Glomerular endothelial cell (primary cell): Measurements from ENCODE around the gene GPR155. TPM values are rescaled to one million over a fixed set of nuclear protein-coding genes. Genes with fewer than 3 reads are reported as not detected.
"Not testable (repeated sequence)": the region's sequence is repeated elsewhere in the genome, so short reads cannot be mapped to it uniquely, and the experiment has no call there.

Source experiments
- DNase-seq: peaks from one replicate; pipeline ENCODE4 v3.0.0-alpha.2; 2011; ENCODE audit warnings: low read depth, low spot score; ENCODE audit errors: extremely low read depth
- total RNA-seq: library from RNA; depleted of rRNA; stranded (reverse); fragments of >200 nt; gene quantifications from 2 replicates; pipeline ENCODE4 v1.2.3, GENCODE V29; 2015

GPR155 gene
- total RNA-seq, 1 donor from 2014 or later: 2.5 TPM

GRCh38 chr2:174493549-174494331, 6.9 kb upstream of the GPR155 start:
- no peak for DNase-seq

GRCh38 chr2:174492963-174493431, 6.2 kb upstream of the GPR155 start:
- no peak for DNase-seq

GRCh38 chr2:174491947-174492346, 5.1 kb upstream of the GPR155 start:
- no peak for DNase-seq

DNA sequence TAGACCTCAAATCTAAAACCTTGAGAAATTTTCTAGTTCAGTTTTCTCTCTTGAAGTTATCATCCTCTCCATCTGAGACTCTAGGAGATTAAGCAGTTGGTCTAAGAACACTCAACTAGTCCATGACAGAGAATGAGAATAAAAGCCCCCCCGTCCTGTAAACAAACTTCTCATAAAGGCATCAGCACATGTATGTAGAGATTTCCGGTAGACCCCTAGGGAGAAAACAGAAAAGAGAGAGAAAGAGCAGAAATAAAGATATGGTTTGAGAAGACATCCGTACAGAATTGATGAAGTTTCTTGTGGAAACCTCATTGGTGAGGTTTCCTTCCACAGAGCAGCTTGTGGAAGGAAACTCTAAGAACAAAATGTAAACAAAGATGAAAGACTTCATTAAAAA, 3.2 kb upstream of the GPR155 start:
- DNase-seq: no peak

GRCh38 chr2:174489520-174489919, 2.7 kb upstream of the GPR155 start:
- DNase-seq: not testable (repeated sequence)

DNA sequence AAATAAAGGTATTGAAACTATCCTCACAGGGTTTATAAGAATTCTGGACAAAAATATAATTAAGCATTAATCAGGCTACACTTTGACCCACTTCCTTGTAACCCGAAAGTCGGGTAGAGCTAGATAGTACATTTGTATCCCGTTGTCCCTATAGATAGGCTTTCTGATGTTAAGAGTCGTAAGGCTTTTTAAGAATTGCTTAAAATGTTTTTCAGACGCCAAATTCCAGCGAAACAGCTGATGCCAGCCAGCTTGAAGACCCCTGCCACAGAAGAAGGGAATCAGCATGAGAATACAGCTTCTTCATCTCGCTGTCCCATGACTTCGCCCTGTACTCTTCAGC, 962 bp upstream of the GPR155 start:
- no peak for DNase-seq

DNA sequence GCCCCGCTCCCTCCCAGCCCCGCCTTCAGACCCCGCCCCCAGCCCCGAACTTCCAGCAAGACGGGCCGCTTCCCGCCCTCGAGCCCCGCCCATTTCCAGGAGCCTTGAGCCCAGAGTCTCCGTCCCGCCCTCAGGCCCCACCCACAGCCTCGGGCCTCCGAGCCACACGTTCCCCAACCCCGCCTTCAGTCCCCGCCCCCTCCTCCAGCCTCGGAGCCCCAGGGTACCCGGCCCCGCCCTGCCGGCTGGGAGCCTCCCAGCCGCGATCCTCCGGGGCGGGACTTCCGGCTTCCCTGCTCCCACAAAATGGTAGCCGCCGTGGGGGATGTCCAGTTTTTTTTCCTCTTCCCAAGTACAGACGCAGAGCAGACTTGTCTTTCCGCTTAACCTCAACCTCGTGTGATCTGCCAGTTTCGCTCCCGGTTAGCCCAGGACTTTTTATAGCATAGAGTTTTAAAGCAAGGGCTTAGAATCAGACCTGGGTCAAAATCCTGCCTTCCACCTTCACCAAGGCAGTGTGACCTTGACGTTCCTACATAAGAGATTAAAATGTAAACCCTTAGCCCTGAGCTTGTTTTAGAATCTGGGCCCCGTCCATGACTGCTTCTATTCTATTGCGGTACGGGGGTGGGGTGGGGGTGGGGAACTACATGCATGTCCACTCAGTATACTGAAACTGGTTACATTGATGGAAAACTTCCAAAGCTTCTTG, 435 bp upstream of the GPR155 start:
- peak; percentile 61 for DNase-seq

DNA sequence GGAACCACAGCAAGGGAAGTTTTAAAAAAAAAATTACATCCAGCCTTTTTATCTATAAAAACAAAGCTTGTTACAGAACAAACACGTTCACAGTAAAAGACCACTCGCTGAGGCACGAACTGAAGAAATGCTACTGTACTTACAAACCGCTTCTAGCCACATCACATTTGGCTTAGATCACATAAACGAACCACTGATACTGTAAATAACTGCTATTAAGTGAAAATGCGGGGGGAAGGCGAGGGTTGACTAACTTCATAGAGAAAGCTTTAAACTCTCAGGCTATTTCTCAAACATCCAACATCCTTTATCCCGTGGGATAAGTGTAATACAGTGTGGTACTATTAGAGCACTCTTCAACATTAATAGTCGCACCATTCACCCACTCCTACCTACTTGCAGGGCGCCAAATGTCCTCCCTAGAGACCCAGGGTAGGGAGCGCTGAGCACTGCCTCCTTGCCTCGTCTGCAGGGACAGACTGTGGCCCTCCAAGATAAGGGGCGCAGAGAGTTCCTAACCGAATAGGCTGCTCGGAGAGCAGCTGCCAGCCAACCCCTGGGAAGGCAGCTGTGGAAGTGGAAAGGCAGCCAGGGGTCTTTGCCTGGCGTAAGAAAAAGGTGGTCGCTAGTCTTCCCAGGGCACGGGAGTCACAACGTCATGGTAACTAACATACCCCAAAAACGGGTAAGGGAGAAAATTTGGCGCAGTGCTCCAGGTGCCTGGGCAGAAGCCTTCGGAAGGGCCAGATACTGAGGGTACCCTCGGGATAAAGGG, 854 bp downstream of the GPR155 start:
- no peak for DNase-seq

GRCh38 chr2:174485045-174485444, 1.8 kb downstream of the GPR155 start:
- not testable (repeated sequence) for DNase-seq

- no peak for DNase-seq
These were observed 2.3 kb downstream of the GPR155 start for GRCh38 chr2:174484573-174484972.

- no peak for DNase-seq
These were observed 4.0 kb downstream of the GPR155 start for GRCh38 chr2:174482854-174483253.

- no peak for DNase-seq
These were observed 9.1 kb downstream of the GPR155 start for GRCh38 chr2:174477759-174478158.

DNA sequence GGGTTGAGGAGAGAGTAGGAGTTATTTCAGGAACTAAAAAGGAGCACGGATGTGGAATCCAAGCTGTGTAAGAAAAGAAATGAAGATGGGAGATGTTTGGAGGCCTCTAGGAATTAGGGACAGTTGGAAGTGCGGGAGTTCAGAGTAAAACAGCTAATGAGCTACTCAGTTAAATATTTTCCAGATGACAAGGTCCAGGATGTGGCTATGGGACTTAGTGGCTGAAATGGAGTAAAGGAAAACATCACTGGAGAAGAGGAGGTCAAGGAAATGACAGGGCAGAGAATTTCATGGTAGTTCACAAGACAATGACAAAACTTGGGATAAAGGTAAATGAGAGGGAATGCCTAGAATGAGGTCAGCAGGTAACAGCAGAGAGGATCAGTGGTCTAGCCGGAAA, 13.0 kb downstream of the GPR155 start:
- DNase-seq: no peak

- no peak for DNase-seq
These were observed 21.5 kb downstream of the GPR155 start for GRCh38 chr2:174465327-174465726.

DNA sequence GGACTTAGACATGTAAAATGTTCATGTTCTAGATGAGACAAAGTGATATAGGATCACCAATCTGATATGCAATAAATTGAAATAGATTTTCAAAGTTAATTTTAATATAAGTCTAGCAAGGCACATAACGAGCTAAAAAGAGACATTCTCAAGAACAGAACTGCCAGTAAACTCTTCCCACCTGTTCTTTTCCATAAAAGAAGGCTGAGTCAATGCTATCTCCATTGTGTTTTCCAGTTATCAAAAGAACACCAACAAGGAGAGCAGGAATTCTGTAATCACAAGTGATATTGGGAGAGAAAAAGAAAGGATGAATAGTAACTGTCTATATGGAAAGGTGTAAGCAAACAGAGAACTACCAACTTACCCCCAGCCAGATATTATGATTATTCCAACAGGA, 25.6 kb downstream of the GPR155 start:
- no peak for DNase-seq

- no peak for DNase-seq
These were observed 32.3 kb downstream of the GPR155 start for GRCh38 chr2:174454566-174454965.

DNA sequence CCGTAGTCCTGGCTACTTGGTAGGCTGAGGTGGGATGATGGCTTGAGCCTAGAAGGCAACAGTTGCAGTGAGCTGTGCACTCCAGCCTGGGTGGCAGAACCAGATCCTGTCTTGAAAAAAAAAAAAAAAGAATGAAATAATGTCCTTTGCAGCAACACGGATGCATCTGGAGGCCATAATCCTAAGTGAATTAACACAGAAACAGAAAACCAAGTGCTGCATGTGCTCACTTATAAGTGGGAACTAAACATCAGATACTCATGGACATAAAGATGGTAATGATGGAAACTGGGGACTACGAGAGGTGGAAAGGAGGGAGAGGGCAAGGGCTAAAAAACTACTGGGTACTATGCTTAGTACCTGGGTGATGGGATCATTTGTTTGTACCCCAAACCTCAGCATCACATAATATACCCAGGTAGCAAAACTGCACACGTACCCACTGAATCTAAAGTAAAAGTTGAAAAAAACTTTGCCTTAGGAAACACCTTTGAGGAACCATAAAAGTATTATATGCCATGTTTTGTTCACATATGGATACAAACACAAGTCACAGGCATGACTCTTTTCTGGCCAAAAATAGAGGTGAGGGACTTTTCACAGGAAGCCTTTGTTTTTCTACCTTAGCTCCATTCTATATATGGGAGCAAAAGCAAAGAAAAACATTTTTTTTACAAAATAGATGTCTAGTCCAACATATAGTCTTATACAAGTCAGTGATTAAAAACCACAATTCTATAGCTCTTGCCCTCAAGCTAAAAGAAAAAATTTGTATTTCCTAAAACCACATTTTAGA, 36.6 kb downstream of the GPR155 start:
- no peak for DNase-seq

- no peak for DNase-seq
These were observed 37.8 kb downstream of the GPR155 start for GRCh38 chr2:174449033-174449432.

- DNase-seq: no peak
These were observed 40.3 kb downstream of the GPR155 start for GRCh38 chr2:174446531-174446930.

DNA sequence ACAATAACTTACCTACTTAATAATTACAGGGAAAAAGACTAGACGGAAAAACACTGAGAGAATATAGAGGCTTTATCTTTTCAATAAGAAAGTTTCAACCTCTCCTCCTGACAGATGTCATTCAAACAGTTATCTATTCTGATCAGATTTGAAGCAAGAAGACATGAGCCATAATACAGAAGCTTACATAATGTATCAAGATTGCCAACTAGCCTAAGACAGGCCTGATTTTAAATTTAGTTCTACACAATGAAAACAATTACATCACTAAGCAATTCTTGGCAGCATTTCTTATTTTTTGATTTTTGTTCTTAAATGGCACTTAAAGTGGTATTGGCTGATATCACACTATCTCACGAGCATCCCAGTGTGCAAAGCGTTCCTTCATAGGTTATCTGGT, 41.6 kb downstream of the GPR155 start:
- no peak for DNase-seq

DNA sequence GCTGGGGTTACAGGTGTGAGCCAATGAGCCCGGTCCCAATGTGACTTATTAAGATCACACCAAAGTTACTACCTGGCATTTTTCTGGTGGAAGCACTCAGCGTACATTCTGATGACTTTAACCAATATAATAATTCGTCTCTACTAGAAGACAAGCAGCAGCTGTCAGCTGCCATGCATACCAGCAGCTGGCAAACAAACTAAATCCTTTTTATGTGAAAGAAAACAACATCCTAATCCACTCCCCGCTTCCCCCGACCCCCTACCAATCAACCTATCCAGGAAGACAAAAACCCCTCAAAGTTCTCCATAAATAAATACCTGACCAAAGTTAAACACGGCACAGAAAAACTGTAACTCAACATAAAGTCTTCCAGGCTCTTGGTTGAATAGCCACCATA, 42.1 kb downstream of the GPR155 start:
- DNase-seq: no peak
